Activated naive CD8-positive, alpha-beta T cell (primary cell): Measurements from ENCODE around the gene ZNF121.
"Not testable (repeated sequence)": the region's sequence is repeated elsewhere in the genome, so short reads cannot be mapped to it uniquely, and the experiment has no call there.

ENCODE experiments used
- H3K27ac Mint-ChIP-seq: one replicate; pipeline ENCODE4 v1.8.0; 2021; ENCODE audit warnings: mixed read lengths
- H3K27me3 Mint-ChIP-seq: one replicate; pipeline ENCODE4 v1.8.0; 2021; ENCODE audit warnings: mixed read lengths
- H3K36me3 Mint-ChIP-seq: one replicate; pipeline ENCODE4 v1.8.0; 2021; ENCODE audit warnings: mixed read lengths
- H3K4me1 Mint-ChIP-seq: one replicate; pipeline ENCODE4 v1.8.0; 2021; ENCODE audit warnings: low read depth, mixed read lengths
- H3K4me3 Mint-ChIP-seq: one replicate; pipeline ENCODE4 v1.8.0; 2021; ENCODE audit warnings: mild to moderate bottlenecking, mixed read lengths
- H3K9me3 Mint-ChIP-seq: one replicate; pipeline ENCODE4 v1.8.0; 2021; ENCODE audit warnings: low read depth, mixed read lengths

The ZNF121 gene

GRCh38 chr19:9565900-9566705 lies 18.2 kb downstream of the ZNF121 start:
- H3K9me3 Mint-ChIP-seq: peaks cover 22% of the 10 kb centered on the region
- H3K27me3 Mint-ChIP-seq: no peaks in the 10 kb centered on the region
- no peak overlapping the region for H3K4me3 Mint-ChIP-seq
- H3K4me1 Mint-ChIP-seq: no peaks in the 10 kb centered on the region
- H3K36me3 Mint-ChIP-seq: peaks cover 60% of the 10 kb centered on the region
- no peak overlapping the region for H3K27ac Mint-ChIP-seq

GRCh38 chr19:9552536-9553274 lies 31.6 kb downstream of the ZNF121 start:
- no peak overlapping the region for H3K4me3 Mint-ChIP-seq
- peaks cover 18% of the 10 kb centered on the region for H3K36me3 Mint-ChIP-seq
- no peak overlapping the region for H3K27ac Mint-ChIP-seq
- no peaks in the 10 kb centered on the region for H3K27me3 Mint-ChIP-seq
- H3K4me1 Mint-ChIP-seq: no peaks in the 10 kb centered on the region
- H3K9me3 Mint-ChIP-seq: peaks cover 8% of the 10 kb centered on the region

- H3K27ac Mint-ChIP-seq: no peak overlapping the region
- peaks cover 2% of the 10 kb centered on the region for H3K27me3 Mint-ChIP-seq
- H3K36me3 Mint-ChIP-seq: peaks cover 14% of the 10 kb centered on the region
- H3K4me3 Mint-ChIP-seq: no peak overlapping the region
- H3K9me3 Mint-ChIP-seq: peaks cover 8% of the 10 kb centered on the region
- H3K4me1 Mint-ChIP-seq: no peaks in the 10 kb centered on the region
These were observed 36.4 kb downstream of the ZNF121 start for GRCh38 chr19:9547870-9548269.

- H3K27me3 Mint-ChIP-seq, H3K9me3 Mint-ChIP-seq, H3K4me3 Mint-ChIP-seq, H3K27ac Mint-ChIP-seq: not testable (repeated sequence)
- H3K36me3 Mint-ChIP-seq: peaks cover 12% of the 10 kb centered on the region
- peaks cover 17% of the 10 kb centered on the region for H3K4me1 Mint-ChIP-seq
These were observed 43.0 kb downstream of the ZNF121 start for GRCh38 chr19:9541281-9541680.

GRCh38 chr19:9539921-9540320 lies 44.4 kb downstream of the ZNF121 start:
- Mint-ChIP-seq H3K4me3 (peak overlapping the region; percentile 100), H3K4me1 (peaks cover 22% of the 10 kb centered on the region), H3K36me3 (peaks cover 24% of the 10 kb centered on the region), H3K27ac (peak overlapping the region; percentile 86)
- not testable (repeated sequence) for H3K9me3 Mint-ChIP-seq, H3K27me3 Mint-ChIP-seq

GRCh38 chr19:9539201-9539600 lies 45.1 kb downstream of the ZNF121 start:
- not testable (repeated sequence) for H3K27me3 Mint-ChIP-seq, H3K9me3 Mint-ChIP-seq
- H3K4me1 Mint-ChIP-seq: peaks cover 22% of the 10 kb centered on the region
- peaks cover 27% of the 10 kb centered on the region for H3K36me3 Mint-ChIP-seq
- peak overlapping the region; percentile 100 for H3K4me3 Mint-ChIP-seq
- peak overlapping the region; percentile 99 for H3K27ac Mint-ChIP-seq

- peak within 1 kb of the TSS; percentile 99 for H3K27ac Mint-ChIP-seq
- peaks cover 35% of the 10 kb centered on the region for H3K36me3 Mint-ChIP-seq
- peaks cover 7% of the 10 kb centered on the region for H3K9me3 Mint-ChIP-seq
- no peaks in the 10 kb centered on the region for H3K27me3 Mint-ChIP-seq
- peaks cover 22% of the 10 kb centered on the region for H3K4me1 Mint-ChIP-seq
- H3K4me3 Mint-ChIP-seq: peak within 1 kb of the TSS; percentile 100
These were observed 45.9 kb downstream of the ZNF121 start, which contains the start of gene ZNF426 for GRCh38 chr19:9538183-9539058. Gene ZNF426 (minus strand): TSS chr19:9538645. CDS start chr19:9536232, 2,413 bp downstream.

GRCh38 chr19:9535934-9536333 lies 48.4 kb downstream of the ZNF121 start:
- H3K9me3 Mint-ChIP-seq: peaks cover 7% of the 10 kb centered on the region
- peaks cover 54% of the 10 kb centered on the region for H3K36me3 Mint-ChIP-seq
- H3K4me3 Mint-ChIP-seq: peak overlapping the region; percentile 27
- H3K4me1 Mint-ChIP-seq: peaks cover 22% of the 10 kb centered on the region
- no peak overlapping the region for H3K27ac Mint-ChIP-seq
- no peaks in the 10 kb centered on the region for H3K27me3 Mint-ChIP-seq

GRCh38 chr19:9531933-9532332 lies 52.4 kb downstream of the ZNF121 start:
- Mint-ChIP-seq H3K36me3 (peaks cover 72% of the 10 kb centered on the region), H3K4me3 (no peak overlapping the region), H3K4me1 (peaks cover 5% of the 10 kb centered on the region), H3K9me3 (peaks cover 22% of the 10 kb centered on the region), H3K27me3 (no peaks in the 10 kb centered on the region), H3K27ac (no peak overlapping the region)

- peaks cover 69% of the 10 kb centered on the region for H3K36me3 Mint-ChIP-seq
- H3K27ac Mint-ChIP-seq: no peak overlapping the region
- no peaks in the 10 kb centered on the region for H3K4me1 Mint-ChIP-seq
- H3K27me3 Mint-ChIP-seq: no peaks in the 10 kb centered on the region
- H3K9me3 Mint-ChIP-seq: peaks cover 32% of the 10 kb centered on the region
- no peak overlapping the region for H3K4me3 Mint-ChIP-seq
These were observed 55.5 kb downstream of the ZNF121 start for GRCh38 chr19:9528757-9529336.

GRCh38 chr19:9523885-9524474 lies 60.3 kb downstream of the ZNF121 start:
- H3K4me1 Mint-ChIP-seq: no peaks in the 10 kb centered on the region
- no peak overlapping the region for H3K4me3 Mint-ChIP-seq
- H3K27me3 Mint-ChIP-seq: no peaks in the 10 kb centered on the region
- H3K27ac Mint-ChIP-seq: no peak overlapping the region
- H3K36me3 Mint-ChIP-seq: peaks cover 49% of the 10 kb centered on the region
- peaks cover 35% of the 10 kb centered on the region for H3K9me3 Mint-ChIP-seq
